HepG2 (cell line): Measurements from ENCODE around the gene HPCAL1. TPM values are rescaled to one million over a fixed set of nuclear protein-coding genes. Genes with fewer than 3 reads are reported as not detected.
A peak's percentile ranks its signal among the peaks of the same experiment; 100 is the strongest.

Source experiments
- BRCA1 ChIP-seq: sonication (generic); formaldehyde crosslinking; IDR thresholded peaks from 2 replicates; pipeline ENCODE4 v1.4.0; 2020; ENCODE audit warnings: missing genetic modification reagents
- CCDC6 ChIP-seq: sonication (generic); formaldehyde crosslinking; IDR thresholded peaks from 2 replicates; pipeline ENCODE4 v1.8.1; 2022; ENCODE audit warnings: mild to moderate bottlenecking, missing genetic modification reagents, moderate library complexity
- GTF2F1 ChIP-seq: fragments of 150-350 bp; IDR thresholded peaks from 2 replicates; pipeline ENCODE4 v1.6.1; 2014; ENCODE audit warnings: low read length
- IRX3 ChIP-seq: sonication (generic); formaldehyde crosslinking; IDR thresholded peaks from 2 replicates; pipeline ENCODE4 v1.8.1; 2023; ENCODE audit warnings: mild to moderate bottlenecking, low read depth, missing genetic modification reagents, borderline replicate concordance
- KDM2A ChIP-seq: sonication (generic); formaldehyde crosslinking; IDR thresholded peaks from 2 replicates; pipeline ENCODE4 v1.4.0; 2020; ENCODE audit warnings: low read depth, missing genetic modification reagents, borderline replicate concordance
- KLF12 ChIP-seq: sonication (generic); formaldehyde crosslinking; IDR thresholded peaks from 2 replicates; pipeline ENCODE4 v1.4.0; 2020; ENCODE audit warnings: missing genetic modification reagents, borderline replicate concordance
- MAZ ChIP-seq, 2 experiments: sonication (generic) in 1 of 2; formaldehyde crosslinking in 1 of 2; IDR thresholded peaks; 2 replicates each; pipeline versions ENCODE4 v1.5.0 to v1.6.1; 2012 to 2020; ENCODE audit warnings: low read depth in 2 of 2, mild to moderate bottlenecking in 2 of 2, borderline replicate concordance in 1 of 2, improper control_type of control experiment in 1 of 2, low read length in 1 of 2, missing genetic modification reagents in 1 of 2, moderate library complexity in 1 of 2
- ONECUT2 ChIP-seq: sonication (generic); formaldehyde crosslinking; IDR thresholded peaks from 2 replicates; pipeline ENCODE4 v1.4.0; 2020; ENCODE audit warnings: missing genetic modification reagents
- SP5 ChIP-seq: IDR thresholded peaks from 2 replicates; pipeline ENCODE4 v1.6.1; 2016; ENCODE audit warnings: low read depth, borderline replicate concordance
- SRSF1 ChIP-seq: fragments of 200-400 bp; formaldehyde crosslinking; optimal IDR thresholded peaks from 2 replicates; pipeline ENCODE3; 2017; ENCODE audit warnings: mild to moderate bottlenecking, low read depth, low read length, moderate library complexity
- THAP11 ChIP-seq: IDR thresholded peaks from 2 replicates; pipeline ENCODE4 v1.6.1; 2016; ENCODE audit warnings: missing biosample characterization, missing genetic modification reagents
- ZNF616 ChIP-seq: sonication (generic); formaldehyde crosslinking; IDR thresholded peaks from 2 replicates; pipeline ENCODE4 v1.5.0; 2020; ENCODE audit warnings: low read depth, mild to moderate bottlenecking, missing genetic modification reagents
- ZNF724P ChIP-seq: sonication (generic); formaldehyde crosslinking; IDR thresholded peaks from 2 replicates; pipeline ENCODE4 v1.8.0; 2022; ENCODE audit warnings: missing genetic modification reagents, borderline replicate concordance
- ZNF878 ChIP-seq: sonication (generic); formaldehyde crosslinking; IDR thresholded peaks from 2 replicates; pipeline ENCODE4 v1.8.1; 2023; ENCODE audit warnings: mild to moderate bottlenecking, missing genetic modification reagents, moderate library complexity
- polyA plus RNA-seq, 8 experiments: library from polyadenylated mRNA; depleted of rRNA in 3 of 8; stranded (reverse) in 7 of 8; unstranded in 1 of 8; fragments of >200 nt; fragmentation: Illumina TruSeq in 4 of 8; extraction: Trizol in 4 of 8; gene quantifications; 2 replicates each; pipeline versions ENCODE4 v1.2.1 to v1.2.3, GENCODE V29; 2011 to 2016; ENCODE audit warnings: low read depth in 4 of 8, missing spikeins in 1 of 8, mixed read lengths in 1 of 8; ENCODE audit not compliant: insufficient read depth in 1 of 8
- total RNA-seq, 5 experiments: library from RNA; depleted of rRNA; stranded (reverse); fragments of >200 nt; fragmentation: Illumina TruSeq; extraction: Trizol; gene quantifications; 2 replicates each; pipeline ENCODE4 v1.2.3, GENCODE V29; 2016; ENCODE audit warnings: low read depth in 1 of 5
- TF ChIP-seq, protein P1 (sequence below), 2 experiments: sonication (generic) in 1 of 2; formaldehyde crosslinking in 1 of 2; IDR thresholded peaks; 2 replicates each; pipeline versions ENCODE4 v1.5.1 to v1.6.1; 2011 to 2020; ENCODE audit warnings: borderline replicate concordance in 1 of 2, low read depth in 1 of 2, low read length in 1 of 2, mild to moderate bottlenecking in 1 of 2, missing genetic modification reagents in 1 of 2, moderate library complexity in 1 of 2
- TF ChIP-seq, protein P2 (sequence below): sonication (generic); formaldehyde crosslinking; IDR thresholded peaks from 2 replicates; pipeline ENCODE4 v1.5.1; 2020; ENCODE audit warnings: mild to moderate bottlenecking, missing genetic modification reagents, moderate library complexity
- TF ChIP-seq, protein P3 (sequence below): sonication (generic); formaldehyde crosslinking; IDR thresholded peaks from 2 replicates; pipeline ENCODE4 v1.4.0; 2020; ENCODE audit warnings: low read depth, mild to moderate bottlenecking, missing genetic modification reagents
- TF ChIP-seq, protein P4 (sequence below): sonication (generic); formaldehyde crosslinking; IDR thresholded peaks from 2 replicates; pipeline ENCODE4 v1.4.0; 2020; ENCODE audit warnings: missing genetic modification reagents

HPCAL1 gene
- total and polyA plus RNA-seq, 2 of the 13 experiments (the other 11 are each of a cell fraction or from before 2014, with no cell fraction given) = 29.5 to 29.9 TPM

DNA sequence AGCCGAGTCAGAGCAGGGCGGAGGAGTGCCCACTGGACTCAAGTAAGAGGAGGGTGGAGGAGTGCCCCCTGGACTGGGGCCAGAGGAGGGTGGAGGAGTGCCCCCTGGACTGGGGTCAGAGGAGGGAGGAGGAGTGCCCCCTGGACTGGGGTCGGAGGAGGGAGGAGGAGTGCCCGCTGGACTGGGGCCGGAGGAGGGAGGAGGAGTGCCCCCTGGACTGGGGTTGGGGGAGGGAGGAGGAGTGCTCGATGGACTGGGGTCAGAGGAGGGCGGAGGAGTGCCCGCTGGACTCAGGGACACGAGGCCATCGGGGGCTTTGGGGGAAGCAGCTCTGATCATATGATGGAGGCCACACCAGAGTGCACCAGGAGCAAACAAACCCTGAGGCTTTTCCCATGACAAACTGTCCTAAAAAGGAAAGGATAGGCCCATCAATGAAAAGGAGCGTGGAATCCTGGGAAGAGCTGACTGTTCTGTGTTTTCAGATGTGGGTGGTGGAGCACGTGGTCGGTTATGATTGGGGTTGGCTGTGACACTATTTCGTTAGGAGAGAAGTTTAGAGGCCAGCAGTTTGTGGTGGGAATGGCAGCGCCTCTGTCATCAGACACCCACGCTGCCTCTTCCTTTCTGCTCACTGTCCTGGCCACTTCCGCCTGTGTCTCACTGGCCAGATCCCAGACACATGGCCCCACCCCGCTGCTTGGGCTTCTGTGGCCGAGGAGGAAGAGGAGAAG is 24.5 kb upstream of the HPCAL1 start (continued):
- TF ChIP-seq, protein P1, sequence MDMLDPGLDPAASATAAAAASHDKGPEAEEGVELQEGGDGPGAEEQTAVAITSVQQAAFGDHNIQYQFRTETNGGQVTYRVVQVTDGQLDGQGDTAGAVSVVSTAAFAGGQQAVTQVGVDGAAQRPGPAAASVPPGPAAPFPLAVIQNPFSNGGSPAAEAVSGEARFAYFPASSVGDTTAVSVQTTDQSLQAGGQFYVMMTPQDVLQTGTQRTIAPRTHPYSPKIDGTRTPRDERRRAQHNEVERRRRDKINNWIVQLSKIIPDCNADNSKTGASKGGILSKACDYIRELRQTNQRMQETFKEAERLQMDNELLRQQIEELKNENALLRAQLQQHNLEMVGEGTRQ (IDR thresholded peaks at IDR 0.05; ENCODE audit: low read depth, low read length) = peak; percentile 52; the same call in 1 of the 2 replicates
- TF ChIP-seq, protein P1 (CRISPR knock-in tag; IDR thresholded peaks at IDR 0.05; ENCODE audit: borderline replicate concordance) = peak; percentile 75
- TF ChIP-seq SRSF1 = no peak
- TF ChIP-seq BRCA1 = no peak
- no peak for TF ChIP-seq GTF2F1
- TF ChIP-seq ZNF878 = peak; percentile 92
- TF ChIP-seq KDM2A (CRISPR knock-in tag) = no peak
- peak; percentile 80 for TF ChIP-seq SP5 (CRISPR knock-in tag)
- TF ChIP-seq, protein P2, sequence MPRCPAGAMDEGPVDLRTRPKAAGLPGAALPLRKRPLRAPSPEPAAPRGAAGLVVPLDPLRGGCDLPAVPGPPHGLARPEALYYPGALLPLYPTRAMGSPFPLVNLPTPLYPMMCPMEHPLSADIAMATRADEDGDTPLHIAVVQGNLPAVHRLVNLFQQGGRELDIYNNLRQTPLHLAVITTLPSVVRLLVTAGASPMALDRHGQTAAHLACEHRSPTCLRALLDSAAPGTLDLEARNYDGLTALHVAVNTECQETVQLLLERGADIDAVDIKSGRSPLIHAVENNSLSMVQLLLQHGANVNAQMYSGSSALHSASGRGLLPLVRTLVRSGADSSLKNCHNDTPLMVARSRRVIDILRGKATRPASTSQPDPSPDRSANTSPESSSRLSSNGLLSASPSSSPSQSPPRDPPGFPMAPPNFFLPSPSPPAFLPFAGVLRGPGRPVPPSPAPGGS (CRISPR knock-in tag) = 0 out of 2 replicates have a peak, but pooled peaks have one; percentile 54
- TF ChIP-seq IRX3 = peak; percentile 36; the same call in 1 of the 2 replicates
- no peak; the same call in 1 of the 2 replicates for TF ChIP-seq KLF12 (CRISPR knock-in tag)
- TF ChIP-seq ONECUT2 (CRISPR knock-in tag) = no peak; the same call in 1 of the 2 replicates
- no peak; the same call in 1 of the 2 replicates for TF ChIP-seq CCDC6 (CRISPR knock-in tag)
- TF ChIP-seq THAP11 (CRISPR knock-in tag) = no peak; the same call in none of the 2 replicates
- no peak for TF ChIP-seq ZNF724P (CRISPR knock-in tag)
- no peak for TF ChIP-seq ZNF616 (CRISPR knock-in tag)
- TF ChIP-seq, protein P3, sequence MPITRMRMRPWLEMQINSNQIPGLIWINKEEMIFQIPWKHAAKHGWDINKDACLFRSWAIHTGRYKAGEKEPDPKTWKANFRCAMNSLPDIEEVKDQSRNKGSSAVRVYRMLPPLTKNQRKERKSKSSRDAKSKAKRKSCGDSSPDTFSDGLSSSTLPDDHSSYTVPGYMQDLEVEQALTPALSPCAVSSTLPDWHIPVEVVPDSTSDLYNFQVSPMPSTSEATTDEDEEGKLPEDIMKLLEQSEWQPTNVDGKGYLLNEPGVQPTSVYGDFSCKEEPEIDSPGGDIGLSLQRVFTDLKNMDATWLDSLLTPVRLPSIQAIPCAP = no peak
- TF ChIP-seq, protein P4, sequence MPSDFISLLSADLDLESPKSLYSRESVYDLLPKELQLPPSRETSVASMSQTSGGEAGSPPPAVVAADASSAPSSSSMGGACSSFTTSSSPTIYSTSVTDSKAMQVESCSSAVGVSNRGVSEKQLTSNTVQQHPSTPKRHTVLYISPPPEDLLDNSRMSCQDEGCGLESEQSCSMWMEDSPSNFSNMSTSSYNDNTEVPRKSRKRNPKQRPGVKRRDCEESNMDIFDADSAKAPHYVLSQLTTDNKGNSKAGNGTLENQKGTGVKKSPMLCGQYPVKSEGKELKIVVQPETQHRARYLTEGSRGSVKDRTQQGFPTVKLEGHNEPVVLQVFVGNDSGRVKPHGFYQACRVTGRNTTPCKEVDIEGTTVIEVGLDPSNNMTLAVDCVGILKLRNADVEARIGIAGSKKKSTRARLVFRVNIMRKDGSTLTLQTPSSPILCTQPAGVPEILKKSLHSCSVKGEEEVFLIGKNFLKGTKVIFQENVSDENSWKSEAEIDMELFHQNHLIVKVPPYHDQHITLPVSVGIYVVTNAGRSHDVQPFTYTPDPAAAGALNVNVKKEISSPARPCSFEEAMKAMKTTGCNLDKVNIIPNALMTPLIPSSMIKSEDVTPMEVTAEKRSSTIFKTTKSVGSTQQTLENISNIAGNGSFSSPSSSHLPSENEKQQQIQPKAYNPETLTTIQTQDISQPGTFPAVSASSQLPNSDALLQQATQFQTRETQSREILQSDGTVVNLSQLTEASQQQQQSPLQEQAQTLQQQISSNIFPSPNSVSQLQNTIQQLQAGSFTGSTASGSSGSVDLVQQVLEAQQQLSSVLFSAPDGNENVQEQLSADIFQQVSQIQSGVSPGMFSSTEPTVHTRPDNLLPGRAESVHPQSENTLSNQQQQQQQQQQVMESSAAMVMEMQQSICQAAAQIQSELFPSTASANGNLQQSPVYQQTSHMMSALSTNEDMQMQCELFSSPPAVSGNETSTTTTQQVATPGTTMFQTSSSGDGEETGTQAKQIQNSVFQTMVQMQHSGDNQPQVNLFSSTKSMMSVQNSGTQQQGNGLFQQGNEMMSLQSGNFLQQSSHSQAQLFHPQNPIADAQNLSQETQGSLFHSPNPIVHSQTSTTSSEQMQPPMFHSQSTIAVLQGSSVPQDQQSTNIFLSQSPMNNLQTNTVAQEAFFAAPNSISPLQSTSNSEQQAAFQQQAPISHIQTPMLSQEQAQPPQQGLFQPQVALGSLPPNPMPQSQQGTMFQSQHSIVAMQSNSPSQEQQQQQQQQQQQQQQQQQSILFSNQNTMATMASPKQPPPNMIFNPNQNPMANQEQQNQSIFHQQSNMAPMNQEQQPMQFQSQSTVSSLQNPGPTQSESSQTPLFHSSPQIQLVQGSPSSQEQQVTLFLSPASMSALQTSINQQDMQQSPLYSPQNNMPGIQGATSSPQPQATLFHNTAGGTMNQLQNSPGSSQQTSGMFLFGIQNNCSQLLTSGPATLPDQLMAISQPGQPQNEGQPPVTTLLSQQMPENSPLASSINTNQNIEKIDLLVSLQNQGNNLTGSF = 0 out of 2 replicates have a peak, but pooled peaks have one; percentile 57
- TF ChIP-seq MAZ (IDR thresholded peaks at IDR 0.05; ENCODE audit: borderline replicate concordance, low read depth, low read length) = no peak
- no peak; the same call in 1 of the 2 replicates for TF ChIP-seq MAZ (CRISPR knock-in tag; IDR thresholded peaks at IDR 0.05; ENCODE audit: low read depth)
